PFSK-1 (cell line): ENCODE results near the gene CFAP299.

ENCODE experiments used
- FOXP2 ChIP-seq: optimal IDR thresholded peaks from 2 replicates; pipeline ENCODE3; 2011; ENCODE audit warnings: borderline replicate concordance, control low read depth, inconsistent platforms; ENCODE audit not compliant: insufficient read depth; ENCODE audit errors: extremely low read length, extremely low read depth
- POLR2AphosphoS5 ChIP-seq: IDR thresholded peaks from 2 replicates; pipeline ENCODE4 v1.6.1; 2012; ENCODE audit warnings: low read depth, mild to moderate bottlenecking, control low read depth, low read length, moderate library complexity
- SIN3A ChIP-seq: IDR thresholded peaks from 2 replicates; pipeline ENCODE4 v1.6.1; 2012; ENCODE audit warnings: mild to moderate bottlenecking, low read length, moderate library complexity, borderline replicate concordance; ENCODE audit not compliant: insufficient read depth
- TAF1 ChIP-seq: IDR thresholded peaks from 2 replicates; pipeline ENCODE4 v1.6.1; 2012; ENCODE audit warnings: low read length, control low read depth, borderline replicate concordance; ENCODE audit not compliant: insufficient read depth
- TF ChIP-seq, protein P1 (sequence below), 2 experiments: IDR thresholded peaks; 2 replicates each; pipeline versions ENCODE4 v1.6.1 to v1.8.0; 2011 to 2012; ENCODE audit warnings: low read depth in 2 of 2, low read length in 2 of 2, control low read depth in 1 of 2, inconsistent platforms in 1 of 2, mild to moderate bottlenecking in 1 of 2, moderate library complexity in 1 of 2; ENCODE audit not compliant: insufficient read depth in 1 of 2

CFAP299 gene

GRCh38 chr4:80475236-80475635 is 139.7 kb downstream of the CFAP299 start:
- TF ChIP-seq, protein P1, sequence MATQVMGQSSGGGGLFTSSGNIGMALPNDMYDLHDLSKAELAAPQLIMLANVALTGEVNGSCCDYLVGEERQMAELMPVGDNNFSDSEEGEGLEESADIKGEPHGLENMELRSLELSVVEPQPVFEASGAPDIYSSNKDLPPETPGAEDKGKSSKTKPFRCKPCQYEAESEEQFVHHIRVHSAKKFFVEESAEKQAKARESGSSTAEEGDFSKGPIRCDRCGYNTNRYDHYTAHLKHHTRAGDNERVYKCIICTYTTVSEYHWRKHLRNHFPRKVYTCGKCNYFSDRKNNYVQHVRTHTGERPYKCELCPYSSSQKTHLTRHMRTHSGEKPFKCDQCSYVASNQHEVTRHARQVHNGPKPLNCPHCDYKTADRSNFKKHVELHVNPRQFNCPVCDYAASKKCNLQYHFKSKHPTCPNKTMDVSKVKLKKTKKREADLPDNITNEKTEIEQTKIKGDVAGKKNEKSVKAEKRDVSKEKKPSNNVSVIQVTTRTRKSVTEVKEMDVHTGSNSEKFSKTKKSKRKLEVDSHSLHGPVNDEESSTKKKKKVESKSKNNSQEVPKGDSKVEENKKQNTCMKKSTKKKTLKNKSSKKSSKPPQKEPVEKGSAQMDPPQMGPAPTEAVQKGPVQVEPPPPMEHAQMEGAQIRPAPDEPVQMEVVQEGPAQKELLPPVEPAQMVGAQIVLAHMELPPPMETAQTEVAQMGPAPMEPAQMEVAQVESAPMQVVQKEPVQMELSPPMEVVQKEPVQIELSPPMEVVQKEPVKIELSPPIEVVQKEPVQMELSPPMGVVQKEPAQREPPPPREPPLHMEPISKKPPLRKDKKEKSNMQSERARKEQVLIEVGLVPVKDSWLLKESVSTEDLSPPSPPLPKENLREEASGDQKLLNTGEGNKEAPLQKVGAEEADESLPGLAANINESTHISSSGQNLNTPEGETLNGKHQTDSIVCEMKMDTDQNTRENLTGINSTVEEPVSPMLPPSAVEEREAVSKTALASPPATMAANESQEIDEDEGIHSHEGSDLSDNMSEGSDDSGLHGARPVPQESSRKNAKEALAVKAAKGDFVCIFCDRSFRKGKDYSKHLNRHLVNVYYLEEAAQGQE (IDR thresholded peaks at IDR 0.05; ENCODE audit: insufficient read depth in 1 of 2, low read depth in 2 of 2, low read length in 2 of 2), result no peak
- TF ChIP-seq SIN3A, result no peak
- no peak for TF ChIP-seq FOXP2
- TF ChIP-seq POLR2AphosphoS5, result no peak

- TF ChIP-seq SIN3A (no peak), POLR2AphosphoS5 (no peak), FOXP2 (no peak), TAF1 (no peak)
- TF ChIP-seq, protein P1 (IDR thresholded peaks at IDR 0.05; ENCODE audit: insufficient read depth in 1 of 2, low read depth in 2 of 2, low read length in 2 of 2), result no peak
Measured at GRCh38 chr4:80475798-80476197, 140.3 kb downstream of the CFAP299 start.

DNA sequence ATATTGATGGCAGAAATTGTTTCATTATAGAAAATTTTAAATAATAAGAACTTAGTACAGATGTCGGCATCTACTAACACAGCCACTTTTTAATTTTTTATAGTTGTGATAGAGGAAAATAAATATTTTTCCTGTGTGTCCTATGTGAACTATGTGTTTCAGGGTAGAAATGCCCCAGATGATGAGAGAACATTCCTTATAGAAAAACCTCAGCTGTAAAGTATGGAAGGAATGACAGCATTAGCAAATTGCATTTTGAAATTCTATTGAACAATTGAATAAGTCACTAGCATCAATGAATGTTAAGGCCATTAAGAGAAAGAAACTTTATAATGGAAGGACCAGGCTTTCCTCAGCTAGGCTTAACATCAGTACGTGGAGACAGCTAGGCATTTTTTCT is 149.2 kb downstream of the CFAP299 start:
- TF ChIP-seq TAF1 (no peak), POLR2AphosphoS5 (no peak), FOXP2 (no peak), SIN3A (no peak)
- TF ChIP-seq, protein P1 (IDR thresholded peaks at IDR 0.05; ENCODE audit: insufficient read depth in 1 of 2, low read depth in 2 of 2, low read length in 2 of 2), result no peak

DNA sequence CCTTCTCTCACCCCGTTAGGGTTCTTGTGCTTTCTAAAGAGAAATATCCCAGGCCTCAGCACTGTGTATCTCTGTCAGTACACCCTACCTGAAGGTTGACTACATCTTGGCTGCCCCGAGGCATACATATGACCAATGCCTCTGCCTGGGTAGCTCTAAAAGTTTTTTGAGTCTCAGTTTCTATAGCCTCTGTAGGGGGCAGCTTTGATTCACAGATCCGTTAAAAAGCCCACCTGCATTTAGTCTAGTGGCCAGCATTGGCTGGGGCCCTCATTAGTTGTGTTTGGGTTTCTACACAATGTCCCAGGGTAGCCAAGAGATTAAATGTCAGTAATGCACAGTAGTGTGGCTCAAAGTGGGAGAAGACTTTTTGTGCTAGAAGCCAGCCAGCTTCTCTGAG is 151.1 kb downstream of the CFAP299 start:
- TF ChIP-seq SIN3A (no peak), FOXP2 (no peak)
- TF ChIP-seq, protein P1 (IDR thresholded peaks at IDR 0.05; ENCODE audit: insufficient read depth in 1 of 2, low read depth in 2 of 2, low read length in 2 of 2), result no peak

DNA sequence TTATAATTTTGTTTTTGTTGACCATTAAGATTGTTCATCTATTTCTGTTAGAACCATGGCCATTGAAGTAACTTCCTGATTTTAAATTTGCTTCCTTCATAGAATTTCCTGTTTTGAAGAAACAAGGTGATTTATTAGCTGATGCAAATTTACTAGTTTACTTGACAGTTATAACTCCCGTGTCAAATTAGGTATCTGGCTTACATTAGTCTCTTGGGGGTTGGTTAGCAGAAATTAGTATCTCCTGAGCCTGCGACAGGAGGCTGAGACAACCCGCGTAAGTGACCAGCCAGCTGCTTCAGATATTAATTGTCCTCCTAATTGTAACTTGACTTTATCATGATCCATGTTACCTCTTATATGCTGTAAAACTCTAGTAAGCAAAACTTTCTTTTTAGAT is 154.3 kb downstream of the CFAP299 start:
- TF ChIP-seq, protein P1 (IDR thresholded peaks at IDR 0.05; ENCODE audit: insufficient read depth in 1 of 2, low read depth in 2 of 2, low read length in 2 of 2), result no peak
- no peak for TF ChIP-seq POLR2AphosphoS5
- TF ChIP-seq TAF1, result no peak
- TF ChIP-seq FOXP2, result no peak
- TF ChIP-seq SIN3A, result no peak
